H9 (cell line): ENCODE data around the gene CNGB1. TPM values are rescaled to one million over a fixed set of nuclear protein-coding genes. Genes with fewer than 3 reads are reported as not detected.

Experiments used
- DNase-seq: peaks from one replicate; pipeline ENCODE4 v3.0.0-alpha.2; 2017
- H2AFZ ChIP-seq: one replicate; pipeline ENCODE4 v1.6.1; 2013; ENCODE audit warnings: mild to moderate bottlenecking, low read length, control low read depth, moderate library complexity
- H2AK5ac ChIP-seq: 2 replicates; pipeline ENCODE4 v1.6.1; 2013; ENCODE audit warnings: low read length, control low read depth, mixed read lengths; ENCODE audit not compliant: insufficient read length
- H2BK120ac ChIP-seq: one replicate; pipeline ENCODE4 v1.6.1; 2013; ENCODE audit warnings: low read depth, mild to moderate bottlenecking, low read length, control low read depth, inconsistent platforms; ENCODE audit not compliant: poor library complexity, severe bottlenecking
- H2BK12ac ChIP-seq: 2 replicates; pipeline ENCODE4 v1.6.1; 2013; ENCODE audit warnings: low read length, control low read depth, mixed read lengths, low read depth; ENCODE audit not compliant: insufficient read length
- H2BK15ac ChIP-seq: 2 replicates; pipeline ENCODE4 v1.6.1; 2013; ENCODE audit warnings: low read depth, low read length, control low read depth
- H2BK20ac ChIP-seq: one replicate; pipeline ENCODE4 v1.6.1; 2013; ENCODE audit warnings: low read depth, mild to moderate bottlenecking, low read length, control low read depth, inconsistent platforms; ENCODE audit not compliant: poor library complexity, severe bottlenecking
- H2BK5ac ChIP-seq: 2 replicates; pipeline ENCODE4 v1.6.1; 2013; ENCODE audit warnings: low read length, control low read depth, mixed read lengths; ENCODE audit not compliant: insufficient read length
- H3K14ac ChIP-seq: 2 replicates; pipeline ENCODE4 v1.6.1; 2013; ENCODE audit warnings: low read length, control low read depth; ENCODE audit not compliant: insufficient read depth
- H3K18ac ChIP-seq: 2 replicates; pipeline ENCODE4 v1.6.1; 2013; ENCODE audit warnings: low read depth, mild to moderate bottlenecking, mixed read lengths, low read length, control low read depth; ENCODE audit not compliant: insufficient read length
- H3K23ac ChIP-seq: 2 replicates; pipeline ENCODE4 v1.6.1; 2013; ENCODE audit warnings: low read length, control low read depth, mixed read lengths, low read depth; ENCODE audit not compliant: insufficient read length
- H3K23me2 ChIP-seq: 2 replicates; pipeline ENCODE4 v1.6.1; 2013; ENCODE audit warnings: low read depth, mild to moderate bottlenecking, mixed read lengths, low read length, control low read depth; ENCODE audit not compliant: insufficient read length, poor library complexity, severe bottlenecking
- H3K27ac ChIP-seq: 2 replicates; pipeline ENCODE4 v1.5.1; 2013; ENCODE audit warnings: low read length, control low read depth, mixed read lengths, low read depth; ENCODE audit not compliant: insufficient read length
- H3K27me3 ChIP-seq: 2 replicates; pipeline ENCODE4 v1.6.1; 2013; ENCODE audit warnings: low read length, control low read depth, inconsistent platforms; ENCODE audit not compliant: insufficient read depth
- H3K4ac ChIP-seq: 2 replicates; pipeline ENCODE4 v1.6.1; 2013; ENCODE audit warnings: low read depth, mild to moderate bottlenecking, control low read depth, inconsistent platforms, low read length, moderate library complexity
- H3K4me1 ChIP-seq: 2 replicates; pipeline ENCODE4 v1.6.1; 2013; ENCODE audit warnings: low read length, control low read depth, inconsistent platforms; ENCODE audit not compliant: insufficient read depth
- H3K4me2 ChIP-seq: 2 replicates; pipeline ENCODE4 v1.6.1; 2013; ENCODE audit warnings: low read length, control low read depth, mixed read lengths; ENCODE audit not compliant: insufficient read length, insufficient read depth
- H3K56ac ChIP-seq: 2 replicates; pipeline ENCODE4 v1.6.1; 2013; ENCODE audit warnings: low read depth, mild to moderate bottlenecking, mixed read lengths, low read length, control low read depth; ENCODE audit not compliant: insufficient read length
- H3K79me1 ChIP-seq: 2 replicates; pipeline ENCODE4 v1.6.1; 2013; ENCODE audit warnings: low read depth, mild to moderate bottlenecking, moderate library complexity, low read length, control low read depth, inconsistent platforms; ENCODE audit not compliant: insufficient read depth, poor library complexity, severe bottlenecking
- H3K79me2 ChIP-seq: 2 replicates; pipeline ENCODE4 v1.6.1; 2013; ENCODE audit warnings: low read length, control low read depth, inconsistent platforms; ENCODE audit not compliant: insufficient read depth
- H3K9ac ChIP-seq: 2 replicates; pipeline ENCODE4 v1.6.1; 2013; ENCODE audit warnings: low read length, control low read depth, mixed read lengths; ENCODE audit not compliant: insufficient read length; ENCODE audit errors: extremely low read depth
- H3K9me3 ChIP-seq: one replicate; pipeline ENCODE4 v1.6.1; 2013; ENCODE audit warnings: low read depth, low read length, inconsistent platforms; ENCODE audit not compliant: control insufficient read depth
- H3T11ph ChIP-seq: one replicate; pipeline ENCODE4 v1.6.1; 2013; ENCODE audit warnings: mild to moderate bottlenecking, low read length, control low read depth, inconsistent platforms
- H4K20me1 ChIP-seq: one replicate; pipeline ENCODE4 v1.6.1; 2013; ENCODE audit not compliant: control insufficient read depth, insufficient read length, insufficient read depth
- H4K5ac ChIP-seq: 2 replicates; pipeline ENCODE4 v1.6.1; 2013; ENCODE audit warnings: low read depth, mild to moderate bottlenecking, mixed read lengths, low read length, control low read depth; ENCODE audit not compliant: insufficient read length
- H4K8ac ChIP-seq: replicated peaks from 2 replicates; pipeline ENCODE4 v1.6.1; 2013; ENCODE audit warnings: low read length, control low read depth, mixed read lengths, low read depth; ENCODE audit not compliant: insufficient read length
- H4K91ac ChIP-seq: 2 replicates; pipeline ENCODE4 v1.6.1; 2013; ENCODE audit warnings: low read depth, mild to moderate bottlenecking, moderate library complexity, mixed read lengths, low read length, control low read depth; ENCODE audit not compliant: insufficient read length
- H3K27ac Mint-ChIP-seq, 3 experiments: 2 replicates in 2 of 3; 3 replicates in 1 of 3; pipeline ENCODE4 v1.8.0; 2020 to 2021; ENCODE audit warnings: mixed read lengths in 3 of 3, mild to moderate bottlenecking in 1 of 3, moderate library complexity in 1 of 3
- H3K27me3 Mint-ChIP-seq: 2 replicates; pipeline ENCODE4 v1.8.0; 2021; ENCODE audit warnings: low read depth, mild to moderate bottlenecking, moderate library complexity, mixed read lengths
- H3K36me3 Mint-ChIP-seq, 3 experiments: 2 replicates in 2 of 3; 3 replicates in 1 of 3; pipeline ENCODE4 v1.8.0; 2020 to 2021; ENCODE audit warnings: low read depth in 3 of 3, mixed read lengths in 3 of 3; ENCODE audit not compliant: insufficient read depth in 1 of 3
- H3K4me1 Mint-ChIP-seq, 2 experiments: 2 replicates each; pipeline ENCODE4 v1.8.0; 2020; ENCODE audit warnings: mixed read lengths in 2 of 2
- H3K4me3 Mint-ChIP-seq, 2 experiments: 2 replicates in 1 of 2; 3 replicates in 1 of 2; pipeline ENCODE4 v1.8.0; 2020 to 2021; ENCODE audit warnings: mild to moderate bottlenecking in 2 of 2, mixed read lengths in 2 of 2, moderate library complexity in 1 of 2
- H3K9me3 Mint-ChIP-seq, 2 experiments: 2 replicates in 1 of 2; 3 replicates in 1 of 2; pipeline ENCODE4 v1.8.0; 2020; ENCODE audit warnings: mild to moderate bottlenecking in 2 of 2, mixed read lengths in 2 of 2, moderate library complexity in 1 of 2
- CTCF ChIP-seq: fragments of 200-600 bp; sonication (generic); conservative IDR thresholded peaks from 3 replicates; pipeline ENCODE4 v1.8.0; 2021; ENCODE audit warnings: antibody characterized with exemption, mild to moderate bottlenecking
- WGBS: extraction: QIAGEN DNeasy Blood & Tissue Kit; methylation state at CpG from one replicate; pipeline ENCODE4 v1.1.7; 2013; ENCODE audit warnings: missing lambda C conversion rate, low lambda C conversion rate, mixed read lengths; ENCODE audit not compliant: insufficient read length; ENCODE audit errors: extremely low coverage; 5-methylcytosine and 5-hydroxymethylcytosine counted together
- total RNA-seq: library from RNA; stranded (reverse); gene quantifications from 2 replicates; pipeline ENCODE4 v1.2.1, GENCODE V29; 2021

CNGB1 gene
- total RNA-seq, 1 experiment from 2014 or later: not detected

- Histone ChIP-seq H3K9me3 (no peaks in the 10 kb centered on the region), H4K91ac (no peak overlapping the region), H3K14ac (no peak overlapping the region), H3K79me2 (no peaks in the 10 kb centered on the region), H2BK5ac (no peak overlapping the region), H3K18ac (no peak overlapping the region), H2BK20ac (no peak overlapping the region), H2AK5ac (no peak overlapping the region), H3K23me2 (no peaks in the 10 kb centered on the region), H3K23ac (no peak overlapping the region), H2BK15ac (no peak overlapping the region), H3K27ac (no peak overlapping the region), H2BK120ac (no peak overlapping the region), H3K56ac (no peak overlapping the region), H3K79me1 (no peaks in the 10 kb centered on the region), H3K27me3 (no peaks in the 10 kb centered on the region), H4K8ac (no peak overlapping the region), H4K20me1 (no peaks in the 10 kb centered on the region), H4K5ac (no peak overlapping the region), H3K4me2 (no peak overlapping the region), H2BK12ac (no peak overlapping the region), H2AFZ (no peak overlapping the region), H3K4ac (no peak overlapping the region), H3K9ac (no peak overlapping the region), H3K4me1 (peaks cover 5% of the 10 kb centered on the region; the same call in 1 of the 2 replicates), H3T11ph (no peak overlapping the region)
- peaks cover 7 to 17% of the 10 kb centered on the region in 2 experiments for H3K4me1 Mint-ChIP-seq
- DNase-seq: no peak
- peak overlapping the region in 1 of 3 experiments; percentile 55; a peak in 2 of 7 replicates for H3K27ac Mint-ChIP-seq
- H3K4me3 Mint-ChIP-seq: no peak overlapping the region
- no peak for TF ChIP-seq CTCF
- no peaks in the 10 kb centered on the region for H3K36me3 Mint-ChIP-seq
- WGBS: no CpG with 5 or more reads among the region's 17 CpGs
- H3K9me3 Mint-ChIP-seq: no peaks in the 10 kb centered on the region; a peak in 1 of 5 replicates
- peaks cover 8% of the 10 kb centered on the region for H3K27me3 Mint-ChIP-seq
Measured at GRCh38 chr16:57916735-57917438, 54.0 kb downstream of the CNGB1 start.
